ENCODE data around the gene EPS8.

- TF ChIP-seq EZH2 (IDR thresholded peaks at IDR 0.05; ENCODE audit: borderline replicate concordance) (no peak), CTCF (IDR thresholded peaks at IDR 0.05; ENCODE audit: poor library complexity) (no peak), EZH2phosphoT487 (IDR thresholded peaks at IDR 0.05; ENCODE audit: low read depth, severe bottlenecking, unreplicated experiment) (no peak)
These were observed 187.9 kb downstream of the EPS8 start for GRCh38 chr12:15601210-15601800.
